Smooth muscle cell (in vitro differentiated cells): ENCODE measurements around the gene PDE6H. TPM values are rescaled to one million over a fixed set of nuclear protein-coding genes. Genes with fewer than 3 reads are reported as not detected.

ENCODE experiments used
- DNase-seq: peaks from one replicate; lab custom pipeline; 2025; ENCODE audit not compliant: unreplicated experiment; lab: John Stamatoyannopoulos, UW
- H2AFZ ChIP-seq: fragments of 200-600 bp; sonication (generic); 2 replicates; pipeline ENCODE4 v1.6.0; 2016; ENCODE audit warnings: antibody characterized with exemption, low read depth, mild to moderate bottlenecking
- H3F3A ChIP-seq: fragments of 200-600 bp; sonication (generic); 2 replicates; pipeline ENCODE4 v1.6.0; 2017; ENCODE audit warnings: antibody characterized with exemption, low read depth
- H3K27ac ChIP-seq: fragments of 200-600 bp; sonication (generic); 2 replicates; pipeline ENCODE4 v1.5.1; 2016; ENCODE audit warnings: low read depth, mild to moderate bottlenecking
- H3K27me3 ChIP-seq: fragments of 200-600 bp; sonication (generic); 2 replicates; pipeline ENCODE4 v1.6.1; 2016; ENCODE audit warnings: low read depth, mild to moderate bottlenecking
- H3K36me3 ChIP-seq: fragments of 200-600 bp; sonication (generic); 2 replicates; pipeline ENCODE4 v1.5.1; 2016; ENCODE audit warnings: low read depth
- H3K4me1 ChIP-seq: fragments of 200-600 bp; sonication (generic); 2 replicates; pipeline ENCODE4 v1.5.1; 2016; ENCODE audit warnings: low read depth
- H3K4me2 ChIP-seq: fragments of 200-600 bp; sonication (generic); 2 replicates; pipeline ENCODE4 v1.6.0; 2016; ENCODE audit warnings: mild to moderate bottlenecking
- H3K4me3 ChIP-seq: fragments of 200-600 bp; sonication (generic); 2 replicates; pipeline ENCODE4 v1.5.1; 2016; ENCODE audit warnings: mild to moderate bottlenecking
- H3K79me2 ChIP-seq: fragments of 200-600 bp; sonication (generic); 2 replicates; pipeline ENCODE4 v1.6.0; 2016; ENCODE audit warnings: low read depth, mild to moderate bottlenecking
- H3K9ac ChIP-seq: fragments of 200-600 bp; sonication (generic); 2 replicates; pipeline ENCODE4 v1.6.0; 2016; ENCODE audit warnings: low read depth
- H3K9me3 ChIP-seq: fragments of 200-600 bp; sonication (generic); replicated peaks from 2 replicates; pipeline ENCODE4 v1.5.1; 2016; ENCODE audit warnings: low read depth
- H4K20me1 ChIP-seq: fragments of 200-600 bp; sonication (generic); 2 replicates; pipeline ENCODE4 v1.6.0; 2016; ENCODE audit warnings: low read depth
- CTCF ChIP-seq: fragments of 200-600 bp; sonication (generic); IDR thresholded peaks from 2 replicates; pipeline ENCODE4 v1.5.1; 2017; ENCODE audit warnings: borderline replicate concordance, mild to moderate bottlenecking, antibody characterized with exemption; ENCODE audit not compliant: insufficient read depth, poor library complexity, severe bottlenecking
- WGBS: methylation state at CpG from one replicate; pipeline ENCODE4 v1.1.7; 2016; ENCODE audit warnings: low lambda C conversion rate; 5-methylcytosine and 5-hydroxymethylcytosine counted together
- polyA plus RNA-seq: library from polyadenylated mRNA; unstranded; fragments of >200 nt; fragmentation: Nextera tagmentation; extraction: Ambion mirVana; gene quantifications from 2 replicates; pipeline ENCODE4 v1.2.1, GENCODE V29; 2016
- total RNA-seq: library from RNA; depleted of rRNA; stranded (reverse); fragments of >200 nt; gene quantifications from 2 replicates; pipeline ENCODE4 v1.2.3, GENCODE V29; 2014

The PDE6H gene
- total and polyA plus RNA-seq, 2 experiments from 2014 or later, result not detected

- Histone ChIP-seq H3K36me3 (no peaks in the 10 kb centered on the region), H4K20me1 (no peaks in the 10 kb centered on the region), H3K9ac (no peak overlapping the region), H3K79me2 (no peaks in the 10 kb centered on the region), H2AFZ (no peak overlapping the region), H3K9me3 (no peaks in the 10 kb centered on the region), H3K4me1 (peaks cover 22% of the 10 kb centered on the region), H3K27ac (no peak overlapping the region), H3K4me3 (no peak overlapping the region), H3K27me3 (no peaks in the 10 kb centered on the region), H3F3A (peaks cover 13% of the 10 kb centered on the region), H3K4me2 (no peak overlapping the region)
- WGBS, result 91% methylated on average over 2 of the region's 2 CpGs
- TF ChIP-seq CTCF, result no peak
- no peak for DNase-seq
Measured at GRCh38 chr12:14946162-14946561, 26.7 kb upstream of the PDE6H start.

GRCh38 chr12:14946861-14947260 is 26.0 kb upstream of the PDE6H start:
- Histone ChIP-seq H3K4me1 (peaks cover 26% of the 10 kb centered on the region), H3K9ac (no peak overlapping the region), H3K27me3 (no peaks in the 10 kb centered on the region), H3K4me2 (no peak overlapping the region), H3K27ac (no peak overlapping the region), H3F3A (peaks cover 20% of the 10 kb centered on the region), H4K20me1 (no peaks in the 10 kb centered on the region), H3K36me3 (no peaks in the 10 kb centered on the region), H3K79me2 (no peaks in the 10 kb centered on the region), H3K9me3 (no peaks in the 10 kb centered on the region), H3K4me3 (no peak overlapping the region), H2AFZ (no peak overlapping the region)
- no peak for TF ChIP-seq CTCF
- WGBS, result 96% methylated on average over 1 of the region's 1 CpG
- no peak for DNase-seq

GRCh38 chr12:14948672-14949071 is 24.2 kb upstream of the PDE6H start:
- Histone ChIP-seq H3K36me3 (no peaks in the 10 kb centered on the region), H3K27me3 (no peaks in the 10 kb centered on the region), H3K27ac (peak overlapping the region; percentile 98), H3K9me3 (no peaks in the 10 kb centered on the region), H3K4me3 (peak overlapping the region; percentile 21), H3K4me2 (peak overlapping the region; percentile 78), H3K4me1 (peaks cover 27% of the 10 kb centered on the region), H2AFZ (peak overlapping the region; percentile 74), H4K20me1 (no peaks in the 10 kb centered on the region), H3F3A (peaks cover 21% of the 10 kb centered on the region), H3K9ac (peak overlapping the region; percentile 66), H3K79me2 (no peaks in the 10 kb centered on the region)
- no peak for DNase-seq
- no peak for TF ChIP-seq CTCF
- 25% methylated on average over 3 of the region's 3 CpGs for WGBS

- TF ChIP-seq CTCF, result no peak
- Histone ChIP-seq H3K27me3 (no peaks in the 10 kb centered on the region), H3K9ac (no peak overlapping the region), H4K20me1 (no peaks in the 10 kb centered on the region), H2AFZ (peak overlapping the region; percentile 74), H3K4me1 (peaks cover 27% of the 10 kb centered on the region), H3K27ac (peak overlapping the region; percentile 98), H3K79me2 (no peaks in the 10 kb centered on the region), H3F3A (peaks cover 21% of the 10 kb centered on the region), H3K4me2 (peak overlapping the region; percentile 78), H3K9me3 (no peaks in the 10 kb centered on the region), H3K4me3 (no peak overlapping the region), H3K36me3 (no peaks in the 10 kb centered on the region)
- no peak for DNase-seq
- WGBS, result 96% methylated on average over 5 of the region's 5 CpGs
Measured at GRCh38 chr12:14949631-14950030, 23.2 kb upstream of the PDE6H start.
